HG02973 (cell line): Measurements from ENCODE around the gene ZXDC.

Experiments
- ATAC-seq: cut with Tn5 transposase; IDR thresholded peaks from one replicate; pipeline ENCODE4 v1.9.1; 2021; ENCODE audit warnings: moderate library complexity; ENCODE audit not compliant: unreplicated experiment

Gene ZXDC

DNA sequence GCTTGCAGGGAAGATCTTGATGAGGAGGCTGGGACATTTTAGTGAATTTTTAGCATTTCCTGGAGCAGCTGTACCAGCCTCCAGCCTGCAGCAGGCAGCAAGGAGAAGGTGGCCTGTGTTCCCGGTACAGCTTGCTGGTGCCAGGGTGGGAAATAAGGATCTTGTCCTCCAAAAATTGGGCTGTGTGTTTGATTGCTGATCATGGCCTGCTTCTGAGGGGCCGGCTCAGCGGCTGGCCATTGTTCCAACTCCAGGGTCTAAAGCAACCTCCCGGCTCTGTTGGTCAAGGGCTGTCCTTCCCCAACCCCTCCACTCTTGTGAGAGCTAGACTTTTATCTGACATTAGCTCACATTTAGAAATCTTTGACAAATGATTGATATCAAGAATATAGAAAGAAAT lies 75.9 kb downstream of the ZXDC start:
- ATAC-seq, result no peak

DNA sequence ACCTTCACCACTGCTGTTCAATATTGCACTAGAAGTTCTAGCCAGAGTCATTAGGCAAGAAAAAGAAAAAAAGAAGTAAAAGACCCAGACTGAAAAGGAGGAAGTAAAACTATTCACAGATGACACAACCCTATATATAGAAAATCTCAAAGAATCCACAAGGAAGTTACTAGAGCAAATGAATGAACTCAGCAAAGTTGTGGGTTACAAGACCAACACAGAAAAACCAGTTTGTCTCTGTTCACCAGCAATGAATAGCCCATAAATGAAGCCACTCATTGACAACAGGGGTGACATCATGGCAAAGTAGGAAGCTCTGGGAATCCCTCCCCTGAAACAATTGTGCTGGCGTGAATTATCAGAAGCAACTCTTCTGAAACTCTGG lies 76.3 kb downstream of the ZXDC start:
- ATAC-seq, result no peak

DNA sequence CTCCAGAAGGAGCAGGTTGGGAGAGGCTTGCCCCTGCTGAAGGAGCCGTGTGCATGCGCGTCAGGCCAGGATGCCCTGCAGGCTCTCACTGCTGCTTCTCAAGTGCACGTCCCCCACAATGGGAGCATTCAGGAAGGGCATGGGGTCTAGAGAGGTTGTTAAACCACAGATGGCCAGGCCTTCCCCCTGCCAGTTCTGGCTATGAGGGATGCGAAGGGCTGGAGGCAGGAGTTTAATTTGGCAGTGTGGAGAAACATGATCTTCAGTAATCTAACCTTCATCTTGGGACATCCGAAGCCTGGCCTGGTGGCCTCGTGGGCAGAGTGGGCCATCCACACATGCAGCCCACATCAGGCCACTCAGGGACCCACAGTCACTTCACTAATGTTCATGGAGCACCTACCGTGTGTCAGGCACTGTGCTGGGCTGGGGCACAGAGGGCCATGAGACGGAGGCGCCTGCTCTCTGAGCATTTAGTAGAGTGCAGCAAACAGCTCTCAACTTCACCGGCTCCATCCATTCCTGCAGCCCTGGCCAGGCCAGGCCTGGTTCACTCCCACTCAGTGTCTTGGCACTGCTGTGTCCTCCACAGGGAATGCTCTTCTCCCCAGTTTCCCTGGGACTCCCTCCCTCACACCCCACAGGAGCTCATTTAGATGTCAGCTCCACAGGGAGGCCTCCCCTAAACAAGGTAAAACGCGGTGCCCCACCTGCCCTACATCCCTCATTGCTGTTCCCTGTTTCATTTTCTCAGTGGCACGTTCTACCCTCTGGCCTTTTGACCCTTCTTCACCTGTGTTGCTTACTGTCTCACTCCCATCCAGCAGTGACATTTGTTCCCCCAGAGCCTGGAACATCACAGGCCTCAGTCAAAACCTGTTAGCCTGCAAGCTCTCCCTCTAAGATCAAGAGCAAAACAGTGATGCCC lies 77.0 kb downstream of the ZXDC start:
- no peak for ATAC-seq

- ATAC-seq, result no peak
These were observed 77.9 kb downstream of the ZXDC start for GRCh38 chr3:126397610-126398422.

- no peak for ATAC-seq
These were observed 79.2 kb downstream of the ZXDC start for GRCh38 chr3:126396536-126396935.

DNA sequence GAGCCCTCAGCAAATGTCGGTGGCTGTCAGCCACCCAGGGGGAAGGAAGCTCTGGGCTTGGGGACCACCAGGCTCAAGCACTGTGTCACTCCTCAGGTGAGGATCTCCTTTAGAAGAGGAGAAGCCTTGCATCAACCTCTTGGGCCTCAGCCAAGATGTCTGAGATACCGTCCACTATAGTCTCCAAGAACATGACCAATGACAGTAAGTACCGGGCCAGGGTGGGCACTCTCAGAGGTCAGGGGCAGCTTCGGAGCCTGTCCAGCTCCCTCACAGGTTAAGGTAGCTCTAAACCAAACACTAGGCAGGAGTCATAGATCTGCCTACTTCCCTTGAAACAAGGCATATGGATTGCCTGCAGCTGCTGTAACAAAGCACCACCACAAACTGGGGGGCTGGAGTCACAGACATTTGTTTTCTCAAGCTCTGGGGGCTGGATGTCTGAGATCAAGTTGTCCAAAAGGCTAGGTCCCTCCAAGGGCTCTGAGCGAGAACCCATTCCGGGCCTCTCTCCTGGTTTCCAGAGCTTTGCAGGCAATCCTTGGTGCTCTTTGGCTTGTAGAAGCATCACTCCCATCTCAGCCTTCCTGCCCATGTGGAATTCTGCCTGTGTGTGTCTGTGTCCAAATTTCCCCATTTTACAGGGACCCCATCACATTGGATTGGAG lies 79.7 kb downstream of the ZXDC start:
- ATAC-seq, result no peak

GRCh38 chr3:126394977-126395321 lies 80.7 kb downstream of the ZXDC start:
- no peak for ATAC-seq

DNA sequence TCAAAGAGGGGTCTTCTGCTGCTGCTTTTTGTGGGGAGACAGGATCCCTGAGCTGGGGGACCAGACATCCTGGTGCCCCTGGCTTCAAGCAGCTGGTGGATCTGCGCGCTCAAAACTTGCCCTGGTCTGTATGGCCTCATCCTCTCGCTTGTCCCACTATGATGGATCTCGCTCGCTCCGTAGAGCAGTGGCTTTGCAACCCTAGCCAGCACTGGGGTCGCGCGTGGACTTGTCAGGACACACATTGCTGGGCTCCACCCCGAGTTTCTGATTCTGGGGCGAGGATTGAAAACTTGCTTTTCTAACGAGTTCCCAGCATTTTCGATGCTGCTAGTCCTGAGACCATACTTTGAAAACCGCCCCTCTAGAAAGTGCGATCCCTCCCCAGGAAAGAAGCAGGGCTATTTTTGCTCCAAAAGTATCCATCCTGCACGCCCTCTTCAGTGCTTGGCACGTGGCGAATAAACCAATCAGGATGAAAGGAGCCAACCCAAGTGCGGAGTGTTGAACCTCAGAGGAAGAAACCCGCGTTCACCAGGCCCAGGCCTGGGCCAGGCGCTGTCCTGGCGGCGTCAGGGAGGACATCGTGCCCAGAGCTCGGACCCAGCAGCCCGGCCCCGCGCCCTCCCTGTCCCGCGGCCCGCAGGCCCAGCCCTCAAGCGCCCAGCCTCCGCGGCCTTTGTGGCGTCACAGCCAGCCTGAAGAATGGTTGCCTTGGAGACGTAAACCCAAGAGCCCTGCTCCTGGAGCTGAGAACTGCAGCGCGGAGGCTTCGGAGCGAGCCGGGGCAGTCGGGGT lies 81.3 kb downstream of the ZXDC start, which contains the start of gene CFAP100:
Gene CFAP100, plus strand, starts transcription at position 731 of the 798 bp plus-strand sequence. CDS start 1,092 bp downstream, outside the sequence.
- ATAC-seq, result no peak

DNA sequence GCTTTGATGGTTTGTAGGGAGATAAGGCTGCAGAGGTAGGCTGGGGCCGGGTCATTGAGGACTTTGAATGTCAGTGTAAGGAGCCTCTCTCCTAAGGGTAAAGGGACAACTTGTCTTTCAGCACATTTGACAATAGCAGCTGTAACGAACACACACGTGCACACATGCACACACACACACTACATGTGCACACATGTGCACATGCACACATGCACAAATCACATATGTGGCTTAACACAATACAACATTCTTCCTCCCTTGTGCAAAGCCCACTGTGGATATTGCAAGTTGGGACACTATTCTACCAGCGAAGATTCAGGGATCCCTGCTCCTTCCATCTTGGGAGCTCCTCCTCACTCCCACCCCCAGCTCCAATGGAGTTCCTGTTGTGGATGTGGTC lies 82.1 kb downstream of the ZXDC start:
- ATAC-seq, result no peak

DNA sequence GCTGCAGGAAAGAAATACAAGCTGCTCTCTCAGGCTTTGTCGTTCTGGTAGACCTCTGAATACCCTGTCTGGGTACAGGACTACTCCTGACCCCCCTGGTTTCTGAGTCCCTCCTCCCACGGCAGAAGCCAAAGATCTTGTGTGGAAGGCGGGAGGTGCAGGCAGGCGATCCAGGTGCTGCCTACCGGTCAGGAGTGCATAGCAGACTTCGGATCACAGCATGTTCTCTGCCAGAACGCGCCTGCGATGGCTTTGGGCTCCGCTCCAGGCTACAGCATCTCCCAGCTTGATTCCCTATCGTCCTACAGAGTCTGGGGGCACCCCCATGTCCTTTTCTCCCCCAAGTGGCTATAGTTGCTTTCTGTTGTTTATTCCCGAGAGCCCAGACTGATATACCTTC lies 83.4 kb downstream of the ZXDC start:
- ATAC-seq, result no peak

- ATAC-seq, result no peak
These were observed 84.1 kb downstream of the ZXDC start for GRCh38 chr3:126391631-126392030.

GRCh38 chr3:126390751-126391150 lies 84.9 kb downstream of the ZXDC start:
- no peak for ATAC-seq

GRCh38 chr3:126390201-126390600 lies 85.5 kb downstream of the ZXDC start:
- no peak for ATAC-seq

DNA sequence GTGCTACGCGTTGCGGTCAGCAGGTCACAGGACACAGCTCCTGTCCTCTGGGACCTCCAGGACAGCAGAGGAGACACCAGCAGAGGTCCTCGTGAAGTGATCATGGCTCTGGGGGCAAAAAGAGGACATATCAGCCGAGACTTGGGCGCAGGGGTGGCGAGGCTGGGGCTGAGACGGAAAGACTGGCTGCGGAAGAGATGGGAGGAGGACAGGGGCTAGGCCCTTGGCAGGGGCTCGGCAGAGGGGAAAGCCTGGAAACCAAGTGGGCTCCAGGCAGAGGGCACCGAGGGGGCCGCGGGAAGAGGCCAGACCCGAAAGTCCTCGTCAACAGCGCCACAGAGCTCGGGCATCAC lies 85.9 kb downstream of the ZXDC start:
- ATAC-seq, result no peak

DNA sequence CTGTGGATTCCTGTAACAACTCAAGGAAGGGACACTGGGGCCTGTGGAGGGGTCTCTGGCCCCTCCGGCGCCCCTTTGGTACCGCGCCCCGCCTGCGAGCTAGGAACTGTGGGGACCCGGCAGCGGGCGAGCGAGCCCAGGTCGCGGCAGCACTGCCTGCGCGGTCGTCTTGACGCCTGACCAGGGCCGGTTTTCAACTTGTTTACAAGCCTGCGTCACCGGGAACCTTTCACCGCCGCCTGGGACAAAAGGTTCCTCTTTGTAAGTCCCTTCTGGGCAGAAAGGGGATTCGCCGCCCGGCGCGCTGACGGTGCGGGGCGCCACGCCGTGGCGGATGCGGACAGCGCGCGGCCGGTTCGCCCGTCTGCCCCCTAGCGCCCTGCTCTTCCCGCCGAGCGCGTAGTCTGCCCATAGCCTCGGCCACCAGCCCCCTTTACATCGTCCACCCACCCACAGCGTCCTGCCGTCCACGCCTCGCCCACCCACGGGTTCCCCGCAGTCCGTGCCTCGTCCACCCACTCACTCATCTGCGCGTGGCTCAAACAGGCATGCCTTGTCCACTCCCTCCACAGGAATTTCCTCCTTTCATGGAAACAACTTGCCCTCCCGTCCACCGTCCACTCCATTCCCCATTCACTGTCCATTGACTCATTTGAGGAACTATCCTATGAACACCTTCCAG lies 86.4 kb downstream of the ZXDC start:
- no peak for ATAC-seq
